Panc1 (cell line): ENCODE measurements around the gene TRPM1.

ENCODE experiments used
- CTCF ChIP-seq: fragments of 450-650 bp; IDR thresholded peaks from 2 replicates; pipeline ENCODE4 v1.5.1; 2017; ENCODE audit warnings: mild to moderate bottlenecking
- POLR2AphosphoS5 ChIP-seq: IDR thresholded peaks from 2 replicates; pipeline ENCODE4 v1.6.1; 2012; ENCODE audit warnings: mild to moderate bottlenecking, low read depth, low read length, moderate library complexity
- SIN3A ChIP-seq: IDR thresholded peaks from 2 replicates; pipeline ENCODE4 v1.6.1; 2012; ENCODE audit warnings: low read depth, mild to moderate bottlenecking, low read length, moderate library complexity, borderline replicate concordance; ENCODE audit not compliant: insufficient read depth
- TCF7L2 ChIP-seq: IDR thresholded peaks from 2 replicates; pipeline ENCODE4 v1.6.1; 2011; ENCODE audit warnings: mild to moderate bottlenecking, low read depth, low read length, inconsistent platforms
- TF ChIP-seq, protein P1 (sequence below), 2 experiments: IDR thresholded peaks; 2 replicates each; pipeline ENCODE4 v1.6.1; 2011 to 2012; ENCODE audit warnings: low read depth in 2 of 2, control low read depth in 1 of 2, low read length in 1 of 2, mild to moderate bottlenecking in 1 of 2, moderate library complexity in 1 of 2; ENCODE audit not compliant: insufficient read depth in 1 of 2

DNA sequence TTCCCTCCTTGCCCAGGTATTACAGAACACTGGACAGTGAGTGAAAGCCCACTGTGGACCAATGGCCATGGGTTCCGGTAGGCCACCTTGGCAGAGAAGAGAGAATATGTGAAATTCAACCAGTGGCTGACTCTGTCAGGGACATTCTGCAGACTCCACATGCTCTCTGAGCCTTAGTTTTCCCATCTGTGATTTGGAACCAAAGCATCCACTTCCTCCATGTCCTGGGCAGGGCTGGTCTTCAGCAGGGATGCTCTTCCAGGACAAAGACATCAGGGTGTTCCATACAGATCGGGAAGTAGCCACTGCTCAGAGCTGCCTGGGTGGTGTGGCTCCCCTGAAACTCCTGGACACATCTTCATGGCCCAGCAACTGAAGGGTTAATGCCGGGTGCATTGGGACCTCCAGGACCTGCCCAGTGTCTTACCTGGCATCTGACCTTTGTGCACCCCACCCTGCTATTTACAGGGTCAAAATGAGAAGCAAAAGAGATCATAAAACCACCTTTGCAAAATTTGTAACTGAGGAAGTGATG, 28.3 kb upstream of the TRPM1 start:
- TF ChIP-seq CTCF: no peak
- TF ChIP-seq, protein P1, sequence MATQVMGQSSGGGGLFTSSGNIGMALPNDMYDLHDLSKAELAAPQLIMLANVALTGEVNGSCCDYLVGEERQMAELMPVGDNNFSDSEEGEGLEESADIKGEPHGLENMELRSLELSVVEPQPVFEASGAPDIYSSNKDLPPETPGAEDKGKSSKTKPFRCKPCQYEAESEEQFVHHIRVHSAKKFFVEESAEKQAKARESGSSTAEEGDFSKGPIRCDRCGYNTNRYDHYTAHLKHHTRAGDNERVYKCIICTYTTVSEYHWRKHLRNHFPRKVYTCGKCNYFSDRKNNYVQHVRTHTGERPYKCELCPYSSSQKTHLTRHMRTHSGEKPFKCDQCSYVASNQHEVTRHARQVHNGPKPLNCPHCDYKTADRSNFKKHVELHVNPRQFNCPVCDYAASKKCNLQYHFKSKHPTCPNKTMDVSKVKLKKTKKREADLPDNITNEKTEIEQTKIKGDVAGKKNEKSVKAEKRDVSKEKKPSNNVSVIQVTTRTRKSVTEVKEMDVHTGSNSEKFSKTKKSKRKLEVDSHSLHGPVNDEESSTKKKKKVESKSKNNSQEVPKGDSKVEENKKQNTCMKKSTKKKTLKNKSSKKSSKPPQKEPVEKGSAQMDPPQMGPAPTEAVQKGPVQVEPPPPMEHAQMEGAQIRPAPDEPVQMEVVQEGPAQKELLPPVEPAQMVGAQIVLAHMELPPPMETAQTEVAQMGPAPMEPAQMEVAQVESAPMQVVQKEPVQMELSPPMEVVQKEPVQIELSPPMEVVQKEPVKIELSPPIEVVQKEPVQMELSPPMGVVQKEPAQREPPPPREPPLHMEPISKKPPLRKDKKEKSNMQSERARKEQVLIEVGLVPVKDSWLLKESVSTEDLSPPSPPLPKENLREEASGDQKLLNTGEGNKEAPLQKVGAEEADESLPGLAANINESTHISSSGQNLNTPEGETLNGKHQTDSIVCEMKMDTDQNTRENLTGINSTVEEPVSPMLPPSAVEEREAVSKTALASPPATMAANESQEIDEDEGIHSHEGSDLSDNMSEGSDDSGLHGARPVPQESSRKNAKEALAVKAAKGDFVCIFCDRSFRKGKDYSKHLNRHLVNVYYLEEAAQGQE (IDR thresholded peaks at IDR 0.05; ENCODE audit: insufficient read depth in 1 of 2, low read depth in 2 of 2, low read length in 1 of 2): no peak
- no peak for TF ChIP-seq POLR2AphosphoS5
- TF ChIP-seq TCF7L2: no peak
- TF ChIP-seq SIN3A: no peak
